ENCODE data around the gene MCRIP1.

DNA sequence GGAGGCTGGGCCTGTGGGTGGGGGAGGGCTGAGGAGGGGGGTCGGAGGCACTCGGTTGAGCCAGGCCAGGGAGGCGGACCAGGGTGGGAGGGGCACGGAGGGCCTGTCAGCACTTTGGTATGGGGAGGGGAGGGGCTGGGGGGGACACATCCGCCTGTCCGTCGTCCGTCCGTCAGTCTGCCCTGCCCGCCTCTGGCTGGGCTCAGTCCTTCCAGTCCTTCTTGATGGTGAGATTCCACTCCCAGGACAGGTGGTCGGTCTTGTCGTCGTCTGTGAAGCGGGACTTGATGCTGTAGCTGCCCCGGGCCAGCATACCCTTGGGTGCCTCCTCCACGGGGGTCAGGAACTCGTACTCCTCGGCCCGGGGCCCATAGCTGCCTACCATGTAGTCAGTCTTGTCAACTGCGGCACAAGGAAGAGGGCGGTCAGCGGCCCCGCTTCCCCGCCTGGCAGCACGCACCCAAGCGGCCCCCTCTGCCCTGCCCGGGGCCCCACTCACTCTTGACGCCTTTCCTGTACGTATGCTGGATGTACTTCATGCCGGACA is 35.7 kb upstream of the MCRIP1 start:
- TF ChIP-seq EZH2 (IDR thresholded peaks at IDR 0.05; ENCODE audit: insufficient read depth, poor library complexity, severe bottlenecking), result no peak
- TF ChIP-seq EZH2phosphoT487 (IDR thresholded peaks at IDR 0.05; ENCODE audit: insufficient read depth, low read depth), result no peak
